ENCODE results near the gene BDH1.
"Not testable (repeated sequence)": the region's sequence is repeated elsewhere in the genome, so short reads cannot be mapped to it uniquely, and the experiment has no call there.

Gene BDH1

GRCh38 chr3:197578376-197578775 lies 22.6 kb upstream of the BDH1 start:
- DNase-seq (ENCODE audit: low read depth), result no peak

GRCh38 chr3:197577366-197578074 lies 21.8 kb upstream of the BDH1 start:
- no peak for DNase-seq (ENCODE audit: low read depth)

- no peak for DNase-seq (ENCODE audit: low read depth)
These were observed 21.1 kb upstream of the BDH1 start for GRCh38 chr3:197576838-197577237.

- DNase-seq (ENCODE audit: low read depth), result no peak
These were observed 19.6 kb upstream of the BDH1 start for GRCh38 chr3:197575362-197575761.

GRCh38 chr3:197574396-197574991 lies 18.7 kb upstream of the BDH1 start:
- not testable (repeated sequence) for DNase-seq (ENCODE audit: low read depth)

GRCh38 chr3:197573048-197573767 lies 17.4 kb upstream of the BDH1 start:
- DNase-seq (ENCODE audit: low read depth), result no peak

- not testable (repeated sequence) for DNase-seq (ENCODE audit: low read depth)
These were observed 16.1 kb upstream of the BDH1 start for GRCh38 chr3:197571880-197572172.

GRCh38 chr3:197571074-197571879 lies 15.5 kb upstream of the BDH1 start:
- not testable (repeated sequence) for DNase-seq (ENCODE audit: low read depth)

- DNase-seq (ENCODE audit: low read depth), result not testable (repeated sequence)
These were observed 13.7 kb upstream of the BDH1 start for GRCh38 chr3:197569433-197569832.

GRCh38 chr3:197567904-197568681 lies 12.3 kb upstream of the BDH1 start:
- DNase-seq (ENCODE audit: low read depth), result no peak

GRCh38 chr3:197566155-197566554 lies 10.4 kb upstream of the BDH1 start:
- not testable (repeated sequence) for DNase-seq (ENCODE audit: low read depth)

GRCh38 chr3:197564097-197564843 lies 8.5 kb upstream of the BDH1 start:
- no peak for DNase-seq (ENCODE audit: low read depth)

GRCh38 chr3:197562398-197563251 lies 6.9 kb upstream of the BDH1 start:
- DNase-seq (ENCODE audit: low read depth), result no peak

- no peak for DNase-seq (ENCODE audit: low read depth)
These were observed 6.2 kb upstream of the BDH1 start for GRCh38 chr3:197561926-197562325.

GRCh38 chr3:197559651-197560050 lies 3.9 kb upstream of the BDH1 start:
- DNase-seq (ENCODE audit: low read depth), result no peak

GRCh38 chr3:197554562-197555280 lies 1.0 kb downstream of the BDH1 start:
- DNase-seq (ENCODE audit: low read depth), result peak; percentile 87

- no peak for DNase-seq (ENCODE audit: low read depth)
These were observed 1.6 kb downstream of the BDH1 start for GRCh38 chr3:197554196-197554561.

- no peak for DNase-seq (ENCODE audit: low read depth)
These were observed 3.6 kb downstream of the BDH1 start for GRCh38 chr3:197552198-197552597.

- DNase-seq (ENCODE audit: low read depth), result no peak
These were observed 5.3 kb downstream of the BDH1 start for GRCh38 chr3:197550489-197550888.
